ENCODE data around the gene IPMK. TPM values are rescaled to one million over a fixed set of nuclear protein-coding genes. Genes with fewer than 3 reads are reported as not detected.
"Not testable (repeated sequence)": the region's sequence is repeated elsewhere in the genome, so short reads cannot be mapped to it uniquely, and the experiment has no call there.

IPMK gene
- polyA plus RNA-seq, 1 experiment = 3.1 TPM

- Histone ChIP-seq H3K4me3 (ENCODE audit: low read depth, low read length) (peak overlapping the region; percentile 87; the same call in 1 of the 2 replicates), H3K27me3 (ENCODE audit: control insufficient read depth, insufficient read depth, low read length) (no peaks in the 10 kb centered on the region), H3K9me3 (ENCODE audit: control insufficient read depth, insufficient read depth, low read length) (no peaks in the 10 kb centered on the region; the same call in 1 of the 2 replicates), H3K27ac (ENCODE audit: low read depth, low read length) (no peak overlapping the region)
- no peak for DNase-seq (ENCODE audit: low read depth, low spot score)
- TF ChIP-seq CTCF (IDR thresholded peaks at IDR 0.05; ENCODE audit: low read depth, low read length) = no peak
- ChIA-PET POLR2A (no interaction called here), CTCF (no interaction called here)
These were observed 2.4 kb downstream of the IPMK start for GRCh38 chr10:58265249-58265648.

DNA sequence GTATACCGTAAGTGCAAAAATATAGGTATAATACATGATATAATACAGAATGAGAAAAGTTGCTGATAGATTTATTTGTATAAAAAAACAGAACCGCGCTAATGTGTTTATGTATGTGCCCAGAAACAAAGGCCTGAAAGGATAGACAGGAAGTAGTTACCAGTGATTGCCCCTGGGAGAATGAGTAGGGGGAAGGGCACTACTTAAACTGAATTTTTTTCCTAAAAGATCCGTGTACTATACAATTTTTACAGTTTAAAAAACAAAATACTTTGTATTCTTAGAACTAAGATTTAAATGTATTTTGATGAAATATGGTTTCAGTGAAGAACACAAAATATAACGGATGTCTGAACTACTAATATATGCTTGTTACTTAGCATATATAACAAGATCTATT lies 2.9 kb downstream of the IPMK start:
- Histone ChIP-seq H3K4me3 (ENCODE audit: low read depth, low read length) (no peak overlapping the region), H3K27ac (ENCODE audit: low read depth, low read length) (no peak overlapping the region), H3K9me3 (ENCODE audit: control insufficient read depth, insufficient read depth, low read length) (no peaks in the 10 kb centered on the region; the same call in 1 of the 2 replicates), H3K27me3 (ENCODE audit: control insufficient read depth, insufficient read depth, low read length) (no peaks in the 10 kb centered on the region)
- DNase-seq (ENCODE audit: low read depth, low spot score) = no peak
- TF ChIP-seq CTCF (IDR thresholded peaks at IDR 0.05; ENCODE audit: low read depth, low read length) = no peak
- POLR2A ChIA-PET = no interaction called here
- CTCF ChIA-PET = no interaction called here

GRCh38 chr10:58262766-58263165 lies 4.9 kb downstream of the IPMK start:
- Histone ChIP-seq H3K9me3 (ENCODE audit: control insufficient read depth, insufficient read depth, low read length) (no peaks in the 10 kb centered on the region), H3K27me3 (ENCODE audit: control insufficient read depth, insufficient read depth, low read length) (no peaks in the 10 kb centered on the region), H3K4me3 (ENCODE audit: low read depth, low read length) (no peak overlapping the region), H3K27ac (ENCODE audit: low read depth, low read length) (no peak overlapping the region)
- TF ChIP-seq CTCF (IDR thresholded peaks at IDR 0.05; ENCODE audit: low read depth, low read length) = no peak
- DNase-seq (ENCODE audit: low read depth, low spot score) = no peak
- ChIA-PET CTCF (interaction anchor here (0.9 kb wide), 1 partner anchor 85 kb away, joined by 3 read pairs; no protein-coding TSS in a partner anchor), POLR2A (no interaction called here)

GRCh38 chr10:58260334-58260733 lies 7.4 kb downstream of the IPMK start:
- no peaks in the 10 kb centered on the region for H3K9me3 ChIP-seq (ENCODE audit: control insufficient read depth, insufficient read depth, low read length)
- H3K27ac ChIP-seq (ENCODE audit: low read depth, low read length) = no peak overlapping the region
- H3K27me3 ChIP-seq (ENCODE audit: control insufficient read depth, insufficient read depth, low read length) = no peaks in the 10 kb centered on the region
- no peak overlapping the region for H3K4me3 ChIP-seq (ENCODE audit: low read depth, low read length)
- no peak for TF ChIP-seq CTCF (IDR thresholded peaks at IDR 0.05; ENCODE audit: low read depth, low read length)
- ChIA-PET POLR2A (no interaction called here), CTCF (interaction anchor here (0.9 kb wide), 1 partner anchor 83 kb away, joined by 4 read pairs; no protein-coding TSS in a partner anchor)
- DNase-seq (ENCODE audit: low read depth, low spot score) = no peak

DNA sequence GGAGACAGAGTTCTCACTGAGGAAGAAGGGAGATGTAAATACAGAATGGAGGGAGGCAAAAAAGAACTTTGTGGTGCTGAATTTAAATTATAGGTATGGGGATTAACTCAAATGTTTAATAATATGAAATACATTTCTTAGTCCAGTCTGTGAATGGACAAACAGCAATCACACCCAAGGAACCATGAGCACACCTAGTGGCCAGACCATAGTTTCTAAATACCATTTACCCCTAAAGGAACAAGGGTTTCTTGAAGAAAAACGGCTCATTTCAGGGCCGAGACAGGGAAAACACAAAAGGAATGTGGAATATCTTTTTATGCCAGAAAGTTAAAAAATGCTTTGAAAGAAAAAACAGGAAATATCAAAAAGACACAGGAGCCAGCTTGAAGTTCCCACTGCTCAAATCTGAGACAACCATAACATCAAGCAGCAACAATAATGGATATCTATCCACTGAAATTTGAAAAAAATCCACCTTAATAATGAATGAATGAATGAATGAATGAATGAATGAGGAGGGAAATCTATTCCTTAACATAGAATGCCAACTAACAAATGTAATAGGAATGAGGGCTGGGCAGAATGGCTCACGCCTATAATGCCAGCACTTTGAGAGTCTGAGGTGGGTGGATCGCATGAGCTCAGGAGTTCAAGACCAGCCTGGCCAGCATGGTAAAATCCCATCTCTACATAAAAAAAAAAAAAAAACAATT lies 8.6 kb downstream of the IPMK start:
- ChIA-PET CTCF (no interaction called here), POLR2A (no interaction called here)
- peak; percentile 16; the same call in 1 of the 2 replicates for TF ChIP-seq CTCF (IDR thresholded peaks at IDR 0.05; ENCODE audit: low read depth, low read length)

GRCh38 chr10:58256013-58256780 lies 11.5 kb downstream of the IPMK start:
- CTCF ChIA-PET; DNase-seq (ENCODE audit: low read depth, low spot score); H3K4me3 ChIP-seq (ENCODE audit: low read depth, low read length); POLR2A ChIA-PET; H3K9me3 ChIP-seq (ENCODE audit: control insufficient read depth, insufficient read depth, low read length); H3K27me3 ChIP-seq (ENCODE audit: control insufficient read depth, insufficient read depth, low read length); H3K27ac ChIP-seq (ENCODE audit: low read depth, low read length): not testable (repeated sequence)

More for the DNA sequence above, 8.6 kb downstream of the IPMK start:
- Histone ChIP-seq H3K27ac (ENCODE audit: low read depth, low read length) (no peak overlapping the region), H3K27me3 (ENCODE audit: control insufficient read depth, insufficient read depth, low read length) (no peaks in the 10 kb centered on the region), H3K9me3 (ENCODE audit: control insufficient read depth, insufficient read depth, low read length) (no peaks in the 10 kb centered on the region), H3K4me3 (ENCODE audit: low read depth, low read length) (no peak overlapping the region)
- DNase-seq (ENCODE audit: low read depth, low spot score) = no peak
